OCI-LY7 (cell line): Measurements from ENCODE around the gene NUDT3. TPM values are rescaled to one million over a fixed set of nuclear protein-coding genes. Genes with fewer than 3 reads are reported as not detected.

Experiments used
- BruUV-seq: library from RNA; stranded (reverse); fragments of 400-500 nt; replicated peaks from 2 replicates; lab custom pipeline; 2021; lab: Mats Ljungman, UMichigan
- CTCF ChIA-PET: fragments of 300-600 bp; sonication (Branson Sonifier 250); formaldehyde crosslinking; loops from one replicate; lab custom pipeline; 2022; ENCODE audit warnings: antibody characterized with exemption; ENCODE audit not compliant: unreplicated experiment; lab: Charles Lee
- POLR2A ChIA-PET: fragments of 300-600 bp; sonication (Branson Sonifier 250); formaldehyde crosslinking; loops from one replicate; lab custom pipeline; 2022; ENCODE audit warnings: antibody characterized with exemption; lab: Charles Lee
- DNase-seq: peaks from one replicate; pipeline ENCODE4 v3.0.0-alpha.2; 2015; ENCODE audit warnings: low spot score
- H2AFZ ChIP-seq: fragments of 200-600 bp; sonication (generic), shearing (Covaris generic); 2 replicates; pipeline ENCODE4 v1.6.1; 2014; ENCODE audit warnings: mild to moderate bottlenecking, antibody characterized with exemption, low read length, moderate library complexity
- H3K27ac ChIP-seq: fragments of 200-600 bp; sonication (generic); 2 replicates; pipeline ENCODE4 v1.5.1; 2014; ENCODE audit warnings: mixed run types, low read depth, mild to moderate bottlenecking, moderate library complexity, low read length, inconsistent platforms; ENCODE audit not compliant: poor library complexity, severe bottlenecking
- H3K36me3 ChIP-seq: fragments of 200-600 bp; sonication (generic); 2 replicates; pipeline ENCODE4 v1.6.1; 2014; ENCODE audit warnings: mild to moderate bottlenecking, antibody characterized with exemption, low read length, moderate library complexity, mixed read lengths; ENCODE audit not compliant: insufficient read depth
- H3K4me1 ChIP-seq: fragments of 200-600 bp; sonication (generic); 2 replicates; pipeline ENCODE4 v1.5.1; 2014; ENCODE audit warnings: mild to moderate bottlenecking, low read length; ENCODE audit not compliant: insufficient read depth, poor library complexity, severe bottlenecking
- H3K4me2 ChIP-seq: fragments of 200-600 bp; sonication (generic); 2 replicates; pipeline ENCODE4 v1.6.1; 2014; ENCODE audit warnings: mild to moderate bottlenecking, low read length
- H3K4me3 ChIP-seq: fragments of 200-600 bp; sonication (generic); 2 replicates; pipeline ENCODE4 v1.5.1; 2014; ENCODE audit warnings: mild to moderate bottlenecking, low read depth, low read length; ENCODE audit not compliant: poor library complexity, severe bottlenecking
- H3K79me2 ChIP-seq: fragments of 200-600 bp; sonication (generic); 2 replicates; pipeline ENCODE4 v1.6.1; 2016; ENCODE audit warnings: low read depth, mild to moderate bottlenecking, low read length, moderate library complexity, mixed read lengths; ENCODE audit not compliant: insufficient read depth
- H3K9me2 ChIP-seq: fragments of 200-600 bp; sonication (generic); 2 replicates; pipeline ENCODE4 v1.6.1; 2016; ENCODE audit warnings: mild to moderate bottlenecking, low read length, mixed read lengths; ENCODE audit not compliant: insufficient read depth
- H3K9me3 ChIP-seq: fragments of 200-600 bp; sonication (generic); 2 replicates; pipeline ENCODE4 v1.6.1; 2014; ENCODE audit warnings: mild to moderate bottlenecking, mixed run types, low read length, mixed read lengths
- H4K20me1 ChIP-seq: fragments of 200-600 bp; sonication (generic); 2 replicates; pipeline ENCODE4 v1.6.1; 2014; ENCODE audit warnings: mild to moderate bottlenecking, antibody characterized with exemption, low read length, moderate library complexity, mixed read lengths; ENCODE audit not compliant: insufficient read depth
- EZH2phosphoT487 ChIP-seq: fragments of 200-600 bp; sonication (generic); IDR thresholded peaks from 2 replicates; pipeline ENCODE4 v1.6.1; 2018; ENCODE audit warnings: low read depth, borderline replicate concordance, mild to moderate bottlenecking, mixed run types, antibody characterized with exemption, low read length, moderate library complexity, mixed read lengths
- intact Hi-C: fragments of 100-400 bp; cut with micrococcal nuclease; formaldehyde crosslinking; loops from one replicate; pipeline ENCODE4 v1.10.0; 2022; ENCODE audit not compliant: unreplicated experiment
- total RNA-seq, 2 experiments: library from RNA; depleted of rRNA in 1 of 2; stranded (reverse); fragments of >200 nt in 1 of 2; shearing (Covaris generic) in 1 of 2; gene quantifications; 2 replicates each; pipeline ENCODE4 v1.2.3, GENCODE V29; 2014 to 2022
- TF ChIP-seq, protein P1 (sequence below): fragments of 200-600 bp; sonication (generic); conservative IDR thresholded peaks from 2 replicates; pipeline ENCODE4 v1.5.1; 2014; ENCODE audit warnings: mild to moderate bottlenecking, antibody characterized with exemption, low read length, moderate library complexity, mixed read lengths

The NUDT3 gene
- total RNA-seq, 2 experiments from 2014 or later, result 30.7 to 43.0 TPM

DNA sequence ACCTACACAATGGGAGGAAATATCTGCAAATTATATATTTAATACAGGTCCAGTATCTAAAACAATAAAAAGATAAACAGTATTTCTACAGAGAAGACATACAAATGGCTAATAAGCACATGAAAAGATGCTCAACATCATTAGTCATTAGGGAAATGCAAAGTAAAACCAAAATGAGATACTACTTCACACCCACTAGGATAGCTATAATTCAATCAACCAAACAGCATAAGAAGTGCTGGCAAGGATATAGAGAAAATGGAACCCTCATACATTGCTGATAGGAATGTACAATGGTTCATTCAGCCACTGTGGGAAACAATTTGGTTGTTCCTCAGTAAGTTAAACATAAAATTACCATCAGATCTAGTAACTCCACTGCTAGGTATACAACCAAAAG lies 48.7 kb downstream of the NUDT3 start:
- H3K9me2 ChIP-seq, result no peaks in the 10 kb centered on the region
- intact Hi-C loops, result no loop called here
- peaks cover 29% of the 10 kb centered on the region for H3K36me3 ChIP-seq
- no TSS peak for BruUV-seq
- ChIA-PET CTCF (no interaction called here), POLR2A (interaction anchor here (1.0 kb wide), 1 partner anchor 19 kb away, joined by 3 read pairs; no protein-coding TSS in a partner anchor)
- H3K9me3 ChIP-seq, result no peaks in the 10 kb centered on the region
- no peaks in the 10 kb centered on the region; the same call in 1 of the 2 replicates for H4K20me1 ChIP-seq
- TF ChIP-seq, protein P1, sequence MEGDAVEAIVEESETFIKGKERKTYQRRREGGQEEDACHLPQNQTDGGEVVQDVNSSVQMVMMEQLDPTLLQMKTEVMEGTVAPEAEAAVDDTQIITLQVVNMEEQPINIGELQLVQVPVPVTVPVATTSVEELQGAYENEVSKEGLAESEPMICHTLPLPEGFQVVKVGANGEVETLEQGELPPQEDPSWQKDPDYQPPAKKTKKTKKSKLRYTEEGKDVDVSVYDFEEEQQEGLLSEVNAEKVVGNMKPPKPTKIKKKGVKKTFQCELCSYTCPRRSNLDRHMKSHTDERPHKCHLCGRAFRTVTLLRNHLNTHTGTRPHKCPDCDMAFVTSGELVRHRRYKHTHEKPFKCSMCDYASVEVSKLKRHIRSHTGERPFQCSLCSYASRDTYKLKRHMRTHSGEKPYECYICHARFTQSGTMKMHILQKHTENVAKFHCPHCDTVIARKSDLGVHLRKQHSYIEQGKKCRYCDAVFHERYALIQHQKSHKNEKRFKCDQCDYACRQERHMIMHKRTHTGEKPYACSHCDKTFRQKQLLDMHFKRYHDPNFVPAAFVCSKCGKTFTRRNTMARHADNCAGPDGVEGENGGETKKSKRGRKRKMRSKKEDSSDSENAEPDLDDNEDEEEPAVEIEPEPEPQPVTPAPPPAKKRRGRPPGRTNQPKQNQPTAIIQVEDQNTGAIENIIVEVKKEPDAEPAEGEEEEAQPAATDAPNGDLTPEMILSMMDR, result no peak
- TF ChIP-seq EZH2phosphoT487, result no peak
- H3K4me2 ChIP-seq, result no peak overlapping the region
- H3K79me2 ChIP-seq, result peaks cover 35% of the 10 kb centered on the region
- H3K4me1 ChIP-seq, result peaks cover 16% of the 10 kb centered on the region
- no peak for DNase-seq
- H3K27ac ChIP-seq, result no peak overlapping the region
- H2AFZ ChIP-seq, result no peak overlapping the region
- no peak overlapping the region for H3K4me3 ChIP-seq

GRCh38 chr6:34342247-34342646 lies 50.2 kb downstream of the NUDT3 start:
- peaks cover 26% of the 10 kb centered on the region for H3K4me1 ChIP-seq
- H3K27ac ChIP-seq, result no peak overlapping the region
- peaks cover 31% of the 10 kb centered on the region for H3K79me2 ChIP-seq
- no peak overlapping the region for H2AFZ ChIP-seq
- POLR2A ChIA-PET, result interaction anchor here (0.5 to 0.7 kb wide), 2 partner anchors 24 to 418 kb away, joined by 3 to 10 read pairs; no protein-coding TSS in a partner anchor
- H3K4me3 ChIP-seq, result no peak overlapping the region
- H3K9me2 ChIP-seq, result no peaks in the 10 kb centered on the region
- H3K36me3 ChIP-seq, result peaks cover 29% of the 10 kb centered on the region
- H3K9me3 ChIP-seq, result no peaks in the 10 kb centered on the region
- no TSS peak for BruUV-seq
- H3K4me2 ChIP-seq, result no peak overlapping the region
- intact Hi-C loops, result no loop called here
- DNase-seq, result no peak
- no peaks in the 10 kb centered on the region; the same call in 1 of the 2 replicates for H4K20me1 ChIP-seq
- TF ChIP-seq EZH2phosphoT487, result no peak
- CTCF ChIA-PET, result no interaction called here

DNA sequence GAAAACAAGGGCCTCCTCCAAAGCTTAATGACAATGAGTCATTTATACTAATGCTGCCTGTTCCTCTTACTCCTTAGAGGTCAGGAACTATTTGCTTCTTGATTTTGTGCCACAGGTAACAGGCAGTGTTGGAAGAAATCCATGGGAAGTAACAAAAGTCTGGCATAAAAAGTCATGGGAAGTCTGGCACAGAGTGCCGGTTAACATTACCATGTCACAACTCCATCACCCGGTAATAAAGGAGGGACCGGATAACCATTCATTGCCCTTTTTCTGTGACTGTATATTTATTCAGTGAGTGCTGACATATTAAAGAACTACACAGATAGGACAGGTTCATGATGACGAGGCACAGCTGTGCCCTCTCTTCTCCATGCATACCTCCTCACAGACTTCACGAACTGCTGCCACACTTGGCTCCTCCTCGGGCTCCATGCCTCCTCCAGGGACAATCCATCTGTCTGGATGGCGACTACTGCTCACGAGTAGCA lies 50.9 kb downstream of the NUDT3 start:
- ChIA-PET CTCF (no interaction called here), POLR2A (interaction anchor here (0.5 kb wide), 1 partner anchor 419 kb away, joined by 3 read pairs; no protein-coding TSS in a partner anchor)
- intact Hi-C loops, result no loop called here
- no peak overlapping the region for H2AFZ ChIP-seq
- no peaks in the 10 kb centered on the region for H3K9me3 ChIP-seq
- H3K79me2 ChIP-seq, result peaks cover 28% of the 10 kb centered on the region
- H3K9me2 ChIP-seq, result no peaks in the 10 kb centered on the region
- no peak overlapping the region for H3K4me2 ChIP-seq
- no peak overlapping the region for H3K4me3 ChIP-seq
- peaks cover 22% of the 10 kb centered on the region for H3K4me1 ChIP-seq
- peaks cover 29% of the 10 kb centered on the region for H3K36me3 ChIP-seq
- TF ChIP-seq, protein P1, result no peak
- no peak for TF ChIP-seq EZH2phosphoT487
- H3K27ac ChIP-seq, result no peak overlapping the region
- no peaks in the 10 kb centered on the region; the same call in 1 of the 2 replicates for H4K20me1 ChIP-seq
- no peak for DNase-seq
- no TSS peak for BruUV-seq
